GM08714 (cell line): Measurements from ENCODE around the gene EFNA2.
A peak's percentile ranks its signal among the peaks of the same experiment; 100 is the strongest.

Experiments used
- H3K4me3 ChIP-seq: fragments of 200-500 bp; sonication (Bioruptor generic); 2 replicates; pipeline ENCODE4 v1.5.1; 2014; ENCODE audit warnings: mild to moderate bottlenecking, low read length, inconsistent platforms
- ZNF274 ChIP-seq: IDR thresholded peaks from 2 replicates; pipeline ENCODE4 v1.6.1; 2012; ENCODE audit warnings: mild to moderate bottlenecking, low read depth, low read length

Gene EFNA2

DNA sequence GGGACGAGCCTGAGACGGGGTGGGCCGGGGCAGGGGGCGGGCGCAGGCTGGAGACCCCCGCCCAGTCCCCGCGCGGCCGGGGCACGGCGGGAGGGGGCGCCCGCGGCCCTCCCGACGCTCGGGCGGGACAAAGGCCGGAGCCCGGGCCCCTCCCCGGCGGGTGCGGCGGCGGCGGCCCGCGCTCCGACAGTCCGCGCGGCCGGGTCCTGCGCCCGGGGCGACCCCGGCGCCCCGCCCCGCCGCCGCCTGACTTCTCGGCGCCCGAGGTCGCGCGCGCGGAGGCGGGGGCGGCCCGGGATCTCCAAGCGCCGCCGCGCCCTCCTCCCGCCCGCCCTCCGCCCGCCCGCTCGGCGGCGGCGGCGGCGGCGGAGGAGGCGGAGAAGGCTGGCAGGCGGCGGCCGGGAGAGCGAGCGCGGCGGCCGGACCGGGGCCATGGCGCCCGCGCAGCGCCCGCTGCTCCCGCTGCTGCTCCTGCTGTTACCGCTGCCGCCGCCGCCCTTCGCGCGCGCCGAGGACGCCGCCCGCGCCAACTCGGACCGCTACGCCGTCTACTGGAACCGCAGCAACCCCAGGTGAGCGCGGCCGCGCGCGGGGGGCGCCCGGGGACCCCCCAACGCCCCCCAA lies at the start of gene EFNA2:
Gene EFNA2, plus strand, starts transcription at position 137 of the 624 bp plus-strand sequence. Its CDS starts 296 bp downstream, at position 433.
- H3K4me3 ChIP-seq: no peak within 1 kb of the TSS

DNA sequence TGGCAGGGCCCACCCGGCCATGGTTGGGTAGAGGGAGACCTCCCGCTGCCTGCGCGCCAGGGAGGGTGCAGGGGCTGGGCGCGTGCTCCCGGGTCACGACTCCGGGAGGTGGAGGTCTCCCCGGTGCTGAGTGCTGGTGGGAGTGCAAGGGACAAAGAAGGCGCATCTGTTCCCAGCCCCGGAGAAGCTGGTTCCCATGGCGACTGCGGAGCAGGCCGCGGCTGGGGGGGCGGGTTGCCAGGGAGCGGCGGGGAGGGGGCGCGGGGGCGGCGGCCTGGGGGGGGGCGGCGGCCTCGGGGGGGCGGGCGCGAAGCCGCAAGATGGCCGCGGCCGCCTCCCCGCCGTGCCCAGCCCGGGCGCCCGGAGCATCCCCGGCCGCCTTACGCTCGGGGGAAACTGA lies 49.1 kb upstream of the EFNA2 start:
- H3K4me3 ChIP-seq: no peak overlapping the region
- no peak for TF ChIP-seq ZNF274

More for the DNA sequence above, at the start of gene EFNA2:
- no peak for TF ChIP-seq ZNF274

DNA sequence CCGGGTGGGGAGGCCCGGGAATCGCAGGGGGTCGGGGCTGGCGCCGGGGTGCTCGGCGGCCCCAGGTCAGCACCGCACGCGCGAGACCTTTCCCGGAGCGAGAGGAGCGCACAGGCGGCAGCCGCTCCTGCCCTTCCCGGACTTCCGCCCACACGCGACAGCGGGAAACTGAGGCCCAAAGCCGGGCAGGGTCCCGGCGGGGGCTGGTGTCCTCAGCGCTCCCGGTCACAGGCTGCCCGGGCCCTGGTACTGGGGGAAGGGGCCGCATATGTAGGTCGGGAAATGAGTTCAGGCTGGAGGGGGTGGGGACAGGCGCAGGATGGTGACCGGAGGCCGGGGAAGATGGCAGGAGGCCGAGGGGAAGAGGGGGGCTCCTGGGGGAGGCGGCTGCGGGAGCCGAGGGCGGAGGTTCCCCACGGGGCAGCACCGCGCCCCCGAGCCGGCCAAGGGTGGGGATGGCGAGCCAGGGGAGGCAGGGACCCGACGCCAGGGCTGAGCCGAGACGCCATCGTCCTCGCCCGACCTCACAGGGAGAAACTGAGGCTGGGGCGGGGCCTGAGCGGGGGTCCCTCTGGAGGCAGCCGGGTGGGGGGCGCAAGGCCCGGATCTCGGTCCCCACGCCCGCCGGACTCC lies 48.5 kb upstream of the EFNA2 start:
- peak overlapping the region; percentile 28; the same call in 1 of the 2 replicates for H3K4me3 ChIP-seq
- no peak for TF ChIP-seq ZNF274

DNA sequence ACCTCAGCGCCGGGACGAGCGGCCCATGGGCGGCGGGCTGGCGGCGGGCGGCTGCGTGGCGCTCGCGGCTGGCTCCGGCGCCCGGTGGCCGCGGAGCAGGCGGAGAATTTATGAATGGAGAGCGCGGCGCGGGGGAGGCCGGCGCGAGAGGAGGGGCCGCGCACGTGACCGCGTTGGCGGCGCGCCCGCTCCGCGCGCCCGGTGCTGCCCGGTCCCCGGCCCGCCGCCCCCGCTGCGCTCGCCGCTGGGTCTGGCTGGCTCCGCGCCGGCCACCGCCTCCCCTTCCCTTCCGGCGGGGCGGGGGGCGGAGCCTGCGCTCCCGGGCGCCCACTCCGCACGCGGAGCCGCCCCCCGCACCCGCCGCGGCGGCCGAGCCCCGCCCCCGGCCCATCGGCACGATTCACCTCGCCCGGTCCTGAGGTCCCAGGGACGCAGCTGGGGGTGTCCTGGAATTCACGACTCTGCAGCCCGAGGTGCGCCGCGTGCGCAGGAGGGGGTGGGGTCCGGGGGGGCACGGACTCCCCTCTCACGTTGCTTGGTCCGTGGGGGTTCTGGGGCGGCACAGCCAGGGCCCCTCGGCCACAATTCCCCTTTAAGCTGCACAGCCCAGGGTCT lies 47.8 kb upstream of the EFNA2 start, which contains the start of gene CBARP:
Gene CBARP, minus strand, starts transcription at position 252 of the 615 bp plus-strand sequence. CDS start 1,905 bp downstream, outside the sequence.
- peak within 1 kb of the TSS; percentile 28; the same call in 1 of the 2 replicates for H3K4me3 ChIP-seq
- no peak for TF ChIP-seq ZNF274

DNA sequence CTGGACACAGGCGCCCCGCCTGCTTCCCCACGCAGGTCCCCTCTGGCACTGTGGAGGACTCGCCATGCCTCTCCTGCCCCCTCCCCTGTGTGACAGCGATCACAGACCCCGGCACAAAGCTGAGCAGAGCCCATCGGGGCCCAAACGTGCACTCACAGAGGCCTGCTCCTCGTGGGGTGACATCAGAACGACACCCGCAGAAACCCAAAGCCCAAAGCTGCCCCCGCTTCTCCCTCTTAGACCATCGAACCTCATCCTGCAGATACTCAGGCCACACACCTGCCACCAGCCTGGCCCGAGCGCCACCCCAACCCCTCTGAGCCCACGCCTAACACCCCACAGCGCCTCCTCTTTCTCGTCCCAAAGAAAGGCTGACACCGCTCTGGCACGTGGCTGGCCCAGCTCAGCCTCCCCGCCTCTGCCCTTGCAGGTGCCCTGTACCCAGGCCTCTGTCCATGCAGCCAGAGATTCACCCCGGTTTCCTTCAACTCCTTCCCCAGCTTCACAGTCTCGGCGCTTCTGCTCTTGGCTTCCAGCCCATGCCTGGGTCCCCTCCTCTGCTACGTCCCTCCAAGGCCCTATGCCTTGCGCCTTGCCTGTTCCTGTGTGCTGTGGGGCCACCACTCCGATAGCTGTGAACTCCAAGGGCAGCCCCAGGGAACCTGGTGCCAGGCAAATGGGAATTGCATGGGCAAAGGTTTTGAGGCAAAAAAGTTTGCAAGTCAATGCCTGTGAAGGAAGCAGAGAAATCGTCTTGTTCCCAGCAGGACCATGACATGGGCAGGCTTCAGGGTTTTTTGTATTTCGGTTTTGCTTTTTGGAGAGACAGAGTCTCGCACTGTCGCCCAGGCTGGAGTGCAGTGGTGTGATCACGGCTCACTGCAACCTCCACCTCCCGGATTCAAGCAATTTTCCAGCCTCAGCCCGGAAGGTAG lies 47.0 kb upstream of the EFNA2 start:
- no peak for TF ChIP-seq ZNF274

DNA sequence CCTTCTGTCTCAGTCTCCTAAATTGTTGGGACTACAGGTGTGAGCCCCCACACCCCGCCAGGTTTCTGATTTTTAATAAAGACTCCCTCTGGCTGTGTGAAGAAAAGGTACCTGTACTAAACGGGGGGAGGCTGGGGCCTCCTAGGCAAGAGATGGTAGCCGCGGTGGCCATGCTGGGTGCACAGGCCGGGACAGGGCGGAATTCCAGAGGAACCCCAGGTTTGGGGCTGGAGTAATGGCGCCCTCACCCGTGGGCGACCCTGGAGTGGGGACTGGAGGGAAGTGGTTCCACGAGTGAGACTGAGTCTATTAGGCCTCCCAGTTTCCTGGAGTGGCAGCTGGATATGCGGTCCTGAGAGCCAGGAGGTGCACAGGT lies 46.3 kb upstream of the EFNA2 start:
- no peak overlapping the region for H3K4me3 ChIP-seq
- TF ChIP-seq ZNF274: no peak

More for the DNA sequence above, 47.0 kb upstream of the EFNA2 start:
- H3K4me3 ChIP-seq: no peak overlapping the region

DNA sequence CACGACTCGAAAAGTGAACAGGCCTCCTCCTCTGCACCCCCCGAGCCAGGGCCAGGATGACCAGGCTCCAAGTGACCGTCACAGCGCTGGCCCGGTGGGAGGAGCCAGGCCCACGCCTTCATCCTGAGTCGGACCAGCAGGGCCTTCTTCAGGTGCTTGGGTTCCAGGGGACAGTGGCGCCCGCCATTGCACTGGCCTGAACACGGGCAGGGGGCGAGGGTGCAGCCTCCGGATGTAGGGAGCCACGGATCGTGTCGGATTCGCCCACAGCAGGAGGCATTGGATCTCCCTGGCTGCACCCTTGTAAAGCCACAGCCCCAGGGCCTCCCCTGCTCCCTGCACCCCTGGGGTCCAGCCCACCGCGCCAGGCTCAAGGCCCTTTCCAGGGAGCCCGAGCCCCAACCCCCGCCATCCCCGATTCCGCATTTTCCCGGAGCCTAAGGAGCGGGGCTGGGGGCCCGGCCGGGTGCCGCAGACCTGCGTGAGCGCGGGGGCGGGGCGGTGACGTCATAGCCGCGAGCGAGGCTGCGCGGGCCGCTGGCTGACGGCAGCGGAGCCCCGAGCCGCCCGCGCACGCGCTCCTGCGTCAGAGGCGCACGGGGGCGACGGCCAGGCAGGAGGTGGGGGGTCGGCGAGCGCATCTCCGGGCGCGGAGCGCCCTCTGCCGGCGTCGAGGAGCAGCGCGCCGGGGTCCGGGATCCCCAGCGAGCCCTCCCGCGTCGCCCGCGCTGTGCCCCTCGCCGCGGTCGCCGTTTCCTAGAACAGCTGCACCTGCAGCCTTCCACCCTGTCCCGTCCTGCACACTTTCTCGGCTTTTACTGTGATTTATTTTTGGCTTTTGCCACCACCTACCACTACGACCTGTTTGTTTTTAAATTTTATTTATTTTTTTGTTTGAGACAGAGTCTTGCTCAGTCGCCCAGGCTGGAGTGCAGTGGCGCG lies 45.6 kb upstream of the EFNA2 start:
- peak overlapping the region; percentile 30; the same call in 1 of the 2 replicates for H3K4me3 ChIP-seq
- TF ChIP-seq ZNF274: no peak

DNA sequence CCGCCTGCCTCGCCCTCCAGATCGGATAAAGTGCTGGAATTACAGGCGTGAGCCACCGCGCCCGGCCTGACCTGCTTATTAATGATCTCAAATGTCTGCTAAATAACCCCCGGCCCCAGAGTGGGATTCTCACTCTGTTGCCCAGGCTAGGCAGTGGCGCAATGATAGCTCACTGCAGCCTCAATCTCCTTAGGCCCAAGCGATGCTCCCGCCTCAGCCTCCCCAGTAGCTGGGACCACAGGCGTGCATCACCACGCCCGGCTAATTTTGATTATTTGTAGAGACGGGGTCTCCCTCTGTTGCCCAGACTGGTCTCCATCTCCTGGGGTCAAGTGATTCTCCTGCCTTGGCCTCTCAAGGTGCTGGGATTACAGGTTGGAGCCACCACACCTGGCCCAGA lies 44.7 kb upstream of the EFNA2 start:
- TF ChIP-seq ZNF274: no peak
- H3K4me3 ChIP-seq: peak overlapping the region; percentile 25; the same call in 1 of the 2 replicates

DNA sequence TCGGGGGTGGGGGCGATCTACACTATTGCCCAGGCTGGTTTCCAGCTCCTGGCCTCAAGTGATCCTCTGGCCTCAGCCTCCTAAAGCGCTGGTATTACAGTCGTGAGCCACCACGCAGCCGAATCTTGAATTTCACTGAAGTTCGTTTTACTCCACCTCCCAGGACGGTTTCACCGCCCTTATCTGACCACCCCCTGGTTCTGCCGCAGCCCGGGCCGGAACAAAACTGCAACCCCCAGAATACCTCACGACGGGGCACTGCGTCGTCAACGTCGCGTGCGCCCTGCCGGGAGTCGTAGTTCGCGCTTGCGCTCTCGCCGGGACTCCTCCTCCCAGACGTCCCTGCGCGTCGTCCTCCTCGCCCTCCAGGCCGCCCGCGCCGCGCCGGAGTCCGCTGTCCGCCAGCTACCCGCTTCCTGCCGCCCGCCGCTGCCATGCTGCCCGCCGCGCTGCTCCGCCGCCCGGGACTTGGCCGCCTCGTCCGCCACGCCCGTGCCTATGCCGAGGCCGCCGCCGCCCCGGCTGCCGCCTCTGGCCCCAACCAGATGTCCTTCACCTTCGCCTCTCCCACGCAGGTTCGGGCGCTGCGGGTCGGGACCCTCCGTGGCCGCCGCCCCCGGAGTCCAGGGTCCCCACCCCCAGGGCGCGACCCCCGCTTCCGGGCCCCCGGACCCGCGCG lies 44.1 kb upstream of the EFNA2 start, which contains the start of gene ATP5F1D:
Gene ATP5F1D, plus strand, starts transcription at position 335 of the 679 bp plus-strand sequence. Its CDS starts 100 bp downstream, at position 435.
- H3K4me3 ChIP-seq: peak within 1 kb of the TSS; percentile 79
- no peak for TF ChIP-seq ZNF274

DNA sequence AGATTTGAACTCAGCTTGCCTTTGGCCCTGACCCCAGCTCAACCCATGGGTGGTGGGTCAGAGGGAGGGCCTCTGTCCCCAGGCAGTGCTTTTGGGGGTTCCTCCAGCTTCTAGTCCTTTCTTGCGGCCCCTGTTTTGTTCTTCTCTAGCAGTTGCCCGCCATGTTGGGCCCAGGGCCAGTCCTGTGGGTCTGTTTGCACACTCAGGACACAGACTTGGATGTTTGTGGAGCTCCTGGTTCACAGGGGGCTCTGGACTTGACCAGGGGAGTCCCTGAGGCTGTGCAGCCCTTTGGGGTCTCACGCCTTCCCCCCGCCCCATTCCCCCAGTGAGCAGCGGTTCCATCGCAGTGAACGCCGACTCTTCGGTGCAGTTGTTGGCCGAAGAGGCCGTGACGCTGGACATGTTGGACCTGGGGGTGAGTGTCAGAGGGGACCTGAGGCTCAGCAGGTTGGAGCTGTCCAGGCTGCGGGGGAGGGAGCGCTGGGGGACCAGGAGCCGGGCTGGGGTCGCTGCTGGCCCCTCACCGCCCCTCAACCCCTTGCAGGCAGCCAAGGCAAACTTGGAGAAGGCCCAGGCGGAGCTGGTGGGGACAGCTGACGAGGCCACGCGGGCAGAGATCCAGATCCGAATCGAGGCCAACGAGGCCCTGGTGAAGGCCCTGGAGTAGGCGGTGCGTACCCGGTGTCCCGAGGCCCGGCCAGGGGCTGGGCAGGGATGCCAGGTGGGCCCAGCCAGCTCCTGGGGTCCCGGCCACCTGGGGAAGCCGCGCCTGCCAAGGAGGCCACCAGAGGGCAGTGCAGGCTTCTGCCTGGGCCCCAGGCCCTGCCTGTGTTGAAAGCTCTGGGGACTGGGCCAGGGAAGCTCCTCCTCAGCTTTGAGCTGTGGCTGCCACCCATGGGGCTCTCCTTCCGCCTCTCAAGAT lies 41.6 kb upstream of the EFNA2 start:
- TF ChIP-seq ZNF274: no peak
- H3K4me3 ChIP-seq: no peak overlapping the region

DNA sequence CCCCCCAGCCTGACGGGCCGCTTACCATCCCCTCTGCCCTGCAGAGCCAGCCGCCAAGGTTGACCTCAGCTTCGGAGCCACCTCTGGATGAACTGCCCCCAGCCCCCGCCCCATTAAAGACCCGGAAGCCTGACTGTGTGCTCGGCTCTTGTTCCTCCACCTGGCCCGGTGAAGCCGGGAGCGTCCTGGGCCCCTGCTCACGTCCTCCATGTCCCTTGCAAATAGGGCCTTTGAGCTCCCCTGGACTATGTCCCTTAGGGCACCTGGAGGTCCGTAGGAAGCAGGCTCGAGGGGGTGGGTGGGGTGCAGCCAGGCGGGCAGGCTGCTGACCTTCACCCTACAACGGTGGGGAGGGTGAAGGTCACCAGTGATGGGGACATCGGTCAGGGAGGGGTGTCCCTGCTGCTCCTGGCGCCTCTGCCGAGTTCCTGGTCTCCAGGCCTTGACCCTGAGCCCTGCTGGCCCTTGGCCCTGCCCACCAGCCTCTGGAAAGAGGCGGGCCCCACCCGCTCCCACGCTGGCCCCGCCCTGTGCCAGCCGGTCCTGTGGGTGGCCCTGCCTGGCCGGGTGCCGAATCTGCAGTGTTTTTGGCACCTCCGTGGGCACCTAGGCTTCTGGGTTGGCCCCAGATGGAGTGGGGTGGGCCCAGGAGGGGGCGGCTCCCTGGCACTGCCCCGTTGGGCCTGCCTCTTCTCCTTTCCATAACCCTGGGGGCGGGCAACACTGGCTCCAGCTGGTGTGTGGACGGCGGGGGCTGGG lies 40.8 kb upstream of the EFNA2 start:
- no peak overlapping the region for H3K4me3 ChIP-seq
- TF ChIP-seq ZNF274: no peak
